ENCODE results near the gene EIF3D.

- no peak for TF ChIP-seq CTCF (IDR thresholded peaks at IDR 0.05)
- TF ChIP-seq POLR2A (IDR thresholded peaks at IDR 0.05), result no peak
- no peak for TF ChIP-seq EP300 (IDR thresholded peaks at IDR 0.05)
- no peak for TF ChIP-seq POLR2AphosphoS5 (IDR thresholded peaks at IDR 0.05)
Observed at GRCh38 chr22:36520423-36520822, 8.5 kb downstream of the EIF3D start.

Measured in upper lobe of left lung (tissue), 4 donors.